Loucy (cell line): ENCODE results near the gene TLK1.

Experiments used
- CTCF ChIP-seq: fragments of 200-600 bp; sonication (generic); conservative IDR thresholded peaks from 2 replicates; pipeline ENCODE4 v1.5.1; 2014; ENCODE audit warnings: mild to moderate bottlenecking, antibody characterized with exemption, low read length
- EZH2phosphoT487 ChIP-seq: fragments of 200-600 bp; IDR thresholded peaks from 2 replicates; pipeline ENCODE4 v1.6.1; 2018; ENCODE audit warnings: antibody characterized with exemption, mild to moderate bottlenecking, moderate library complexity, borderline replicate concordance

GRCh38 chr2:171087547-171087946 is 73.1 kb downstream of the TLK1 start:
- TF ChIP-seq CTCF (no peak), EZH2phosphoT487 (no peak)
